IPS DF 6.9 (cell line): ENCODE measurements around the gene ENAH.

Source experiments
- DNase-seq: peaks from one replicate; pipeline ENCODE4 v3.0.0-alpha.2; 2013; ENCODE audit warnings: low read depth, low spot score
- H3K27ac ChIP-seq: one replicate; pipeline ENCODE4 v1.5.1; 2013; ENCODE audit warnings: low read length, control low read depth
- H3K27me3 ChIP-seq: 2 replicates; pipeline ENCODE4 v1.6.1; 2013; ENCODE audit warnings: mild to moderate bottlenecking, low read length; ENCODE audit not compliant: control insufficient read depth, insufficient read depth
- H3K36me3 ChIP-seq: 2 replicates; pipeline ENCODE4 v1.6.1; 2013; ENCODE audit warnings: low read length; ENCODE audit not compliant: control insufficient read depth, insufficient read depth
- H3K4me1 ChIP-seq: 2 replicates; pipeline ENCODE4 v1.6.1; 2013; ENCODE audit warnings: low read length; ENCODE audit not compliant: control insufficient read depth, insufficient read depth
- H3K4me3 ChIP-seq: 2 replicates; pipeline ENCODE4 v1.5.1; 2013; ENCODE audit warnings: mild to moderate bottlenecking, low read length
- H3K9me3 ChIP-seq: 2 replicates; pipeline ENCODE4 v1.6.1; 2013; ENCODE audit warnings: low read length, inconsistent platforms; ENCODE audit not compliant: control insufficient read depth, insufficient read depth
- WGBS: extraction: QIAGEN DNeasy Blood & Tissue Kit; methylation state at CpG from one replicate; pipeline ENCODE4 v1.1.7; 2013; ENCODE audit warnings: mixed read lengths, missing lambda C conversion rate; ENCODE audit not compliant: insufficient read length, insufficient coverage; 5-methylcytosine and 5-hydroxymethylcytosine counted together

The ENAH gene

GRCh38 chr1:225448146-225448805, 204.6 kb downstream of the ENAH start:
- no peaks in the 10 kb centered on the region for H3K27me3 ChIP-seq
- no peak for DNase-seq
- H3K4me1 ChIP-seq, result peaks cover 3% of the 10 kb centered on the region; the same call in 1 of the 2 replicates
- no CpG with 5 or more reads among the region's 9 CpGs for WGBS
- H3K36me3 ChIP-seq, result no peaks in the 10 kb centered on the region
- H3K4me3 ChIP-seq, result no peak overlapping the region
- H3K9me3 ChIP-seq, result no peaks in the 10 kb centered on the region
- H3K27ac ChIP-seq, result no peak overlapping the region

DNA sequence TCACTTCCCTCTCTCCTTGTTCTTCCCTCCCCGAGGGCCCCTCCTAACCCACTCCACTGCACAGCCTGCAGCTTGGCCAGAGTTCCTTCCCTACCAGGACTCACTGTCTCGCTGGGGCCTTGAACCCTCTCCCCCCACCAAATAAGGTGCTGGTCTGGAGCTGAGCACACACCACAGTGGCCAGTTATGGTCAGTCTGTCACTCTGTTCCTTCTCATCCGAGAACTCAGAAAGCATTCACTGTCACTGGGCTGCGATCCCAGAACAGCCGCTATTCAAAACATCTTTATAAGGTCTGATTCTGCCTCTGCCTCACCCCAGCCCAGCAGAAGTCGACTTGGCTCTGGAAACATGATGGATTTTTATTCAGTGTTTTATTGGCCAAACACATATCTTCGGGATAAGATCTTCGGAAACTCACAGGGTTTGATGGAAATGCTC, 205.3 kb downstream of the ENAH start:
- no peak for DNase-seq
- no peaks in the 10 kb centered on the region for H3K9me3 ChIP-seq
- H3K36me3 ChIP-seq, result no peaks in the 10 kb centered on the region
- H3K4me3 ChIP-seq, result no peak overlapping the region
- no peaks in the 10 kb centered on the region for H3K27me3 ChIP-seq
- H3K4me1 ChIP-seq, result peaks cover 3% of the 10 kb centered on the region; the same call in 1 of the 2 replicates
- no CpG with 5 or more reads among the region's 8 CpGs for WGBS
- H3K27ac ChIP-seq, result no peak overlapping the region

- DNase-seq, result no peak
- Histone ChIP-seq H3K27me3 (no peaks in the 10 kb centered on the region), H3K4me3 (no peak overlapping the region), H3K9me3 (no peaks in the 10 kb centered on the region), H3K4me1 (peaks cover 3% of the 10 kb centered on the region; the same call in 1 of the 2 replicates), H3K36me3 (no peaks in the 10 kb centered on the region), H3K27ac (no peak overlapping the region)
- no CpG with 5 or more reads among the region's 9 CpGs for WGBS
Observed at GRCh38 chr1:225446981-225447615, 205.8 kb downstream of the ENAH start.

DNA sequence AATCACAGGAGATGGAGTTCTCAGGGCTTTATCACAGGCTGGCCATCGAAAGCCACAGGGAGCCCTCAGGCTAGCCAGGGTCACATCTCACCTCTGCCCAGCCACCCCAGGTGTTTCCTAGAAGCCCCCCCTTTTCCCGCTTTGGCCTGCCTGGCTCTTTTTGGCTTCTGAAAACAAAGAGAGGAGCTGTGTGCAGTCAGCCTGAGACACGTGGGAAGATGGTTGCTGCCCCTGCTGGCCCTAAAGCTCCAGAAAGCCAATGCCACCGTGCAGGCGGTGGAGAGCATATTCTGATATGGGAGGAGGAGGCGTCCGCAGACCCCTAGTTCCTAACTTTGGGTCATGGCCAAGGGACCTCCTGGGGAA, 206.3 kb downstream of the ENAH start:
- WGBS, result no CpG with 5 or more reads among the region's 7 CpGs
- H3K27ac ChIP-seq, result no peak overlapping the region
- no peaks in the 10 kb centered on the region for H3K36me3 ChIP-seq
- DNase-seq, result no peak
- H3K9me3 ChIP-seq, result no peaks in the 10 kb centered on the region
- H3K27me3 ChIP-seq, result no peaks in the 10 kb centered on the region
- peaks cover 3% of the 10 kb centered on the region; the same call in 1 of the 2 replicates for H3K4me1 ChIP-seq
- no peak overlapping the region for H3K4me3 ChIP-seq

- no peak overlapping the region for H3K4me3 ChIP-seq
- no peaks in the 10 kb centered on the region for H3K27me3 ChIP-seq
- peaks cover 3% of the 10 kb centered on the region; the same call in 1 of the 2 replicates for H3K4me1 ChIP-seq
- no peaks in the 10 kb centered on the region for H3K36me3 ChIP-seq
- no CpG with 5 or more reads among the region's 9 CpGs for WGBS
- no peaks in the 10 kb centered on the region for H3K9me3 ChIP-seq
- no peak overlapping the region for H3K27ac ChIP-seq
- DNase-seq, result no peak
Observed at GRCh38 chr1:225445639-225446594, 207.0 kb downstream of the ENAH start.

- Histone ChIP-seq H3K27ac (no peak overlapping the region), H3K9me3 (no peaks in the 10 kb centered on the region), H3K36me3 (no peaks in the 10 kb centered on the region), H3K4me1 (peaks cover under 1% of the 10 kb centered on the region; the same call in 1 of the 2 replicates), H3K27me3 (no peaks in the 10 kb centered on the region), H3K4me3 (no peak overlapping the region)
- no peak for DNase-seq
- no CpG with 5 or more reads among the region's 3 CpGs for WGBS
Observed at GRCh38 chr1:225442123-225442505, 210.8 kb downstream of the ENAH start.

DNA sequence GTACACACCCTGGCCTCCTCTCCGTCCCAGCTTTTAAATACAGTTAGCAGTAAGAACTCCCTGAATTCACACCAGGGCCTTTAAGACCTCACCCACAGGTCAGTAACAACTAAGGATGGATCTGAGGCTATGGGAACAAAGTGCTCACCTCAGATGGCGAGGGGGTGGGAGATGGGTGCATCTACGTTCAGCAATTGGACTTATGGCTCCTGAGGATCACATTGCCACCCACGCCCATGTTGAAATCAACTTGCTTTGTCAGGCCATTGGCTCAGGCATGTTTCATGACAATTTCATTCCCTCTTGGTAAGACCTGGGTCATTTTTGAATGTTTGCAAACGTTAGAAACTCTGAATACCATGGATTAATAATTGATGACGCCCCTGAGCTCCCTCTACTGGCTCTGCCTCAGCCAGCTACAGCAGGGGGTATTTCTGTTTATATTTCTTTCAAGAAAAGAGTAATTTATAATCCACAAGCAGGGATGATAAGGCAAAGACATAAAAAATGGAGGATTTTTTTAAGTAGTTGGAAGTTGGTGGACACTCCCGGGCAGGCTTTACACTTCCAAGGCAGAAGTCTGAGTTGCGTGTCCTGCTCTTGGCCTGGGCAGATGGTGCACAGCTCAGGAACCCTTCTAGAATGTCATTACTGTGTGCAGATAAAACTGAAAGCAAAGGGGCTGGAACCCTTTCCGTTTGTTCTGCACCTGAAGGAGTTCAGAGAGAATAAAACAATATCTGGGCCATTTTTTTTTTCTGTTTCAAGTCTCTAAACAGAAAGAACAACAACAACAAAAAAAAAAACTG, 211.4 kb downstream of the ENAH start:
- Histone ChIP-seq H3K4me3 (no peak overlapping the region), H3K27ac (no peak overlapping the region)
- no CpG with 5 or more reads among the region's 9 CpGs for WGBS

GRCh38 chr1:225440380-225441221, 212.3 kb downstream of the ENAH start:
- no peak for DNase-seq
- H3K4me3 ChIP-seq, result no peak overlapping the region
- no peak overlapping the region for H3K27ac ChIP-seq
- H3K9me3 ChIP-seq, result no peaks in the 10 kb centered on the region
- H3K27me3 ChIP-seq, result no peaks in the 10 kb centered on the region
- H3K4me1 ChIP-seq, result no peaks in the 10 kb centered on the region
- no CpG with 5 or more reads among the region's 4 CpGs for WGBS
- H3K36me3 ChIP-seq, result no peaks in the 10 kb centered on the region

More for the DNA sequence above, 211.4 kb downstream of the ENAH start:
- Histone ChIP-seq H3K36me3 (no peaks in the 10 kb centered on the region), H3K4me1 (no peaks in the 10 kb centered on the region), H3K9me3 (no peaks in the 10 kb centered on the region), H3K27me3 (no peaks in the 10 kb centered on the region)
- DNase-seq, result no peak

- no peak for DNase-seq
- H3K4me3 ChIP-seq, result no peak overlapping the region
- H3K9me3 ChIP-seq, result no peaks in the 10 kb centered on the region
- no peaks in the 10 kb centered on the region for H3K36me3 ChIP-seq
- no CpG with 5 or more reads among the region's 5 CpGs for WGBS
- H3K27me3 ChIP-seq, result no peaks in the 10 kb centered on the region
- H3K27ac ChIP-seq, result no peak overlapping the region
- no peaks in the 10 kb centered on the region for H3K4me1 ChIP-seq
Observed at GRCh38 chr1:225437710-225438437, 215.0 kb downstream of the ENAH start.
